ENCODE data around the gene ZBTB11. TPM values are rescaled to one million over a fixed set of nuclear protein-coding genes. Genes with fewer than 3 reads are reported as not detected.

ZBTB11 gene
- total RNA-seq, 1 donor from 2014 or later: 16.9 TPM

- H3K27me3 ChIP-seq (ENCODE audit: control insufficient read depth, insufficient read depth, low read length): no peaks in the 10 kb centered on the region
- H3K36me3 ChIP-seq (ENCODE audit: control insufficient read depth, insufficient read depth, low read length): no peaks in the 10 kb centered on the region
- H3K4me3 ChIP-seq (ENCODE audit: low read depth, low read length): no peak overlapping the region
- TF ChIP-seq CTCF (IDR thresholded peaks at IDR 0.05; ENCODE audit: insufficient read depth, low read length, poor library complexity, severe bottlenecking): no peak
- DNase-seq (ENCODE audit: low read depth): no peak
Measured at GRCh38 chr3:101671014-101671413, 5.9 kb downstream of the ZBTB11 start.

- no peaks in the 10 kb centered on the region for H3K36me3 ChIP-seq (ENCODE audit: control insufficient read depth, insufficient read depth, low read length)
- no peak for TF ChIP-seq CTCF (IDR thresholded peaks at IDR 0.05; ENCODE audit: insufficient read depth, low read length, poor library complexity, severe bottlenecking)
- DNase-seq (ENCODE audit: low read depth): no peak
- H3K4me3 ChIP-seq (ENCODE audit: low read depth, low read length): no peak overlapping the region
- H3K27me3 ChIP-seq (ENCODE audit: control insufficient read depth, insufficient read depth, low read length): no peaks in the 10 kb centered on the region
Measured at GRCh38 chr3:101667844-101668243, 9.1 kb downstream of the ZBTB11 start.

- Histone ChIP-seq H3K4me3 (ENCODE audit: low read depth, low read length) (no peak overlapping the region), H3K27me3 (ENCODE audit: control insufficient read depth, insufficient read depth, low read length) (no peaks in the 10 kb centered on the region), H3K36me3 (ENCODE audit: control insufficient read depth, insufficient read depth, low read length) (no peaks in the 10 kb centered on the region)
- DNase-seq (ENCODE audit: low read depth): no peak
- no peak for TF ChIP-seq CTCF (IDR thresholded peaks at IDR 0.05; ENCODE audit: insufficient read depth, low read length, poor library complexity, severe bottlenecking)
Measured at GRCh38 chr3:101667331-101667730, 9.6 kb downstream of the ZBTB11 start.

- no peak overlapping the region for H3K4me3 ChIP-seq (ENCODE audit: low read depth, low read length)
- H3K36me3 ChIP-seq (ENCODE audit: control insufficient read depth, insufficient read depth, low read length): peaks cover 1% of the 10 kb centered on the region
- TF ChIP-seq CTCF (IDR thresholded peaks at IDR 0.05; ENCODE audit: insufficient read depth, low read length, poor library complexity, severe bottlenecking): no peak
- no peaks in the 10 kb centered on the region for H3K27me3 ChIP-seq (ENCODE audit: control insufficient read depth, insufficient read depth, low read length)
- DNase-seq (ENCODE audit: low read depth): no peak
Measured at GRCh38 chr3:101665851-101666250, 11.1 kb downstream of the ZBTB11 start.

GRCh38 chr3:101665357-101665756 is 11.6 kb downstream of the ZBTB11 start:
- H3K36me3 ChIP-seq (ENCODE audit: control insufficient read depth, insufficient read depth, low read length): peaks cover 1% of the 10 kb centered on the region
- no peak for TF ChIP-seq CTCF (IDR thresholded peaks at IDR 0.05; ENCODE audit: insufficient read depth, low read length, poor library complexity, severe bottlenecking)

GRCh38 chr3:101660714-101661113 is 16.2 kb downstream of the ZBTB11 start:
- no peak for TF ChIP-seq CTCF (IDR thresholded peaks at IDR 0.05; ENCODE audit: insufficient read depth, low read length, poor library complexity, severe bottlenecking)
- H3K36me3 ChIP-seq (ENCODE audit: control insufficient read depth, insufficient read depth, low read length): peaks cover 1% of the 10 kb centered on the region
- no peak for DNase-seq (ENCODE audit: low read depth)
- no peak overlapping the region for H3K4me3 ChIP-seq (ENCODE audit: low read depth, low read length)
- no peaks in the 10 kb centered on the region for H3K27me3 ChIP-seq (ENCODE audit: control insufficient read depth, insufficient read depth, low read length)

More at GRCh38 chr3:101665357-101665756, 11.6 kb downstream of the ZBTB11 start:
- DNase-seq (ENCODE audit: low read depth): no peak
- Histone ChIP-seq H3K27me3 (ENCODE audit: control insufficient read depth, insufficient read depth, low read length) (no peaks in the 10 kb centered on the region), H3K4me3 (ENCODE audit: low read depth, low read length) (no peak overlapping the region)

All from kidney epithelial cell (primary cell).